Neural cell (in vitro differentiated cells): ENCODE results near the gene MAGEB6B. TPM values are rescaled to one million over a fixed set of nuclear protein-coding genes. Genes with fewer than 3 reads are reported as not detected.

ENCODE experiments used
- H2AFZ ChIP-seq: fragments of 200-600, 300-800 bp; sonication (generic), shearing (Covaris generic); 2 replicates; pipeline ENCODE4 v1.6.0; 2014; ENCODE audit warnings: low read depth, mild to moderate bottlenecking, antibody characterized with exemption, low read length, moderate library complexity
- H3F3A ChIP-seq: fragments of 200-600 bp; shearing (Covaris generic); 2 replicates; pipeline ENCODE4 v1.6.1; 2016; ENCODE audit warnings: mild to moderate bottlenecking, moderate library complexity, mixed read lengths, antibody characterized with exemption, low read length; ENCODE audit not compliant: insufficient read depth, poor library complexity, severe bottlenecking
- H3K27ac ChIP-seq: fragments of 200-600, 300-800 bp; sonication (generic), shearing (Covaris generic); 2 replicates; pipeline ENCODE4 v1.5.1; 2014; ENCODE audit warnings: mild to moderate bottlenecking, low read length, moderate library complexity
- H3K27me3 ChIP-seq: fragments of 300-800, 200-600 bp; sonication (generic), shearing (Covaris generic); 2 replicates; pipeline ENCODE4 v1.6.0; 2014; ENCODE audit warnings: mild to moderate bottlenecking, low read depth, low read length, moderate library complexity; ENCODE audit not compliant: insufficient read depth
- H3K36me3 ChIP-seq: fragments of 300-800, 200-600 bp; sonication (generic), shearing (Covaris generic); 2 replicates; pipeline ENCODE4 v1.5.1; 2014; ENCODE audit warnings: mild to moderate bottlenecking, antibody characterized with exemption, low read length, moderate library complexity; ENCODE audit not compliant: insufficient read depth
- H3K4me2 ChIP-seq: fragments of 300-800, 200-600 bp; sonication (generic), shearing (Covaris generic); 2 replicates; pipeline ENCODE4 v1.6.0; 2014; ENCODE audit warnings: mild to moderate bottlenecking, low read length
- H3K4me3 ChIP-seq: fragments of 300-800, 200-600 bp; sonication (generic), shearing (Covaris generic); 2 replicates; pipeline ENCODE4 v1.5.1; 2014; ENCODE audit warnings: mild to moderate bottlenecking, low read length, moderate library complexity
- H3K79me2 ChIP-seq: fragments of 200-600 bp; shearing (Covaris generic); replicated peaks from 2 replicates; pipeline ENCODE4 v1.6.0; 2014; ENCODE audit warnings: mild to moderate bottlenecking, low read length, moderate library complexity; ENCODE audit not compliant: insufficient read depth
- H3K9ac ChIP-seq: fragments of 300-800, 200-600 bp; sonication (generic), shearing (Covaris generic); 2 replicates; pipeline ENCODE4 v1.6.1; 2016; ENCODE audit warnings: mild to moderate bottlenecking, low read length, mixed read lengths
- H3K9me2 ChIP-seq: fragments of 200-600 bp; shearing (Covaris generic); 2 replicates; pipeline ENCODE4 v1.6.1; 2016; ENCODE audit warnings: mild to moderate bottlenecking, low read length, mixed read lengths; ENCODE audit not compliant: insufficient read depth
- H3K9me3 ChIP-seq: fragments of 200-600, 300-800 bp; sonication (generic), shearing (Covaris generic); 2 replicates; pipeline ENCODE4 v1.6.1; 2016; ENCODE audit warnings: mild to moderate bottlenecking, mixed run types, low read length, moderate library complexity, mixed read lengths
- H4K20me1 ChIP-seq: fragments of 200-600 bp; shearing (Covaris generic); 2 replicates; pipeline ENCODE4 v1.6.1; 2016; ENCODE audit warnings: mild to moderate bottlenecking, mixed run types; ENCODE audit not compliant: insufficient read depth
- EP300 ChIP-seq: fragments of 450-650 bp; conservative IDR thresholded peaks from 2 replicates; pipeline ENCODE4 v1.6.1; 2014; ENCODE audit warnings: antibody characterized with exemption, mild to moderate bottlenecking, moderate library complexity; ENCODE audit not compliant: poor library complexity, severe bottlenecking
- EZH2 ChIP-seq: fragments of 200-600, 300-800 bp; shearing (Covaris generic), sonication (generic); IDR thresholded peaks from 2 replicates; pipeline ENCODE4 v1.6.1; 2014; ENCODE audit warnings: antibody characterized with exemption, low read length, borderline replicate concordance, mild to moderate bottlenecking; ENCODE audit not compliant: insufficient read depth, poor library complexity, severe bottlenecking
- MXI1 ChIP-seq: fragments of 450-650 bp; conservative IDR thresholded peaks from 2 replicates; pipeline ENCODE4 v1.6.1; 2014; ENCODE audit warnings: antibody characterized with exemption, mild to moderate bottlenecking; ENCODE audit not compliant: poor library complexity, severe bottlenecking
- POLR2AphosphoS5 ChIP-seq: IDR thresholded peaks from 2 replicates; pipeline ENCODE4 v1.6.1; 2012
- RAD21 ChIP-seq: fragments of 450-650 bp; conservative IDR thresholded peaks from 2 replicates; pipeline ENCODE4 v1.6.1; 2014; ENCODE audit warnings: antibody characterized with exemption, mild to moderate bottlenecking, moderate library complexity
- SMC3 ChIP-seq: fragments of 450-650 bp; conservative IDR thresholded peaks from 2 replicates; pipeline ENCODE4 v1.6.1; 2014; ENCODE audit warnings: antibody characterized with exemption, mild to moderate bottlenecking, moderate library complexity; ENCODE audit not compliant: poor library complexity
- TAF1 ChIP-seq: IDR thresholded peaks from 2 replicates; pipeline ENCODE4 v1.6.1; 2012; ENCODE audit warnings: low read depth
- polyA plus RNA-seq: library from polyadenylated mRNA; depleted of rRNA; stranded (reverse); fragments of >200 nt; gene quantifications from 2 replicates; pipeline ENCODE4 v1.2.3, GENCODE V29; 2014
- TF ChIP-seq, protein P1 (sequence below): fragments of 450-650 bp; IDR thresholded peaks from 2 replicates; pipeline ENCODE4 v1.5.1; 2014; ENCODE audit warnings: antibody characterized with exemption, mild to moderate bottlenecking, moderate library complexity; ENCODE audit not compliant: poor library complexity, severe bottlenecking
- TF ChIP-seq, protein P2 (sequence below): IDR thresholded peaks from 2 replicates; pipeline ENCODE4 v1.6.1; 2012; ENCODE audit warnings: borderline replicate concordance

The MAGEB6B gene
- polyA plus RNA-seq, 1 donor from 2014 or later = not detected

DNA sequence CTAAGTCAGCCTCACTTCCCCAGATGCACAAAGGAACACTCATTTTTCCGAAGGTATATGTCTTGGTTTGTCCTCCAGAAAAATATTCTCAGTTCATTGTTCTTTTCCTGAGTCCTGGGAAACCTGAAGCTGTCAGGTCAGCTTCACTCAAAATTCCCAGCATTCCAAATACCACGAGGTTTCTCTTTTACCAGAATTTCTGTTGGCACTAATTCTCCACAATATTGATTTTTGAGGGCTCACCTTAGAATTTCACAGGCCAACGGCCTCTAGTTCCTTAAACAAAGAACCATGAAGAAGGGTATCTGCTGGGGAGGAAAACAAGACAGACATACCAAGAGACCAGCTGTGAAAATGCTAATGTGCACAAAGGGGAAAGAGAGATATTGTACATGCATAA lies 47.6 kb downstream of the MAGEB6B start:
- no peak overlapping the region for H3K4me3 ChIP-seq
- no peaks in the 10 kb centered on the region for H3K36me3 ChIP-seq
- H3K27ac ChIP-seq = no peak overlapping the region
- no peaks in the 10 kb centered on the region for H3K27me3 ChIP-seq
- H3K4me2 ChIP-seq = no peak overlapping the region
- H2AFZ ChIP-seq = no peak overlapping the region
- no peaks in the 10 kb centered on the region for H3K79me2 ChIP-seq
- H3K9me2 ChIP-seq = no peaks in the 10 kb centered on the region
- no peaks in the 10 kb centered on the region for H3K9me3 ChIP-seq
- H3F3A ChIP-seq = no peaks in the 10 kb centered on the region
- TF ChIP-seq POLR2AphosphoS5 (no peak), TAF1 (no peak), EZH2 (no peak), SMC3 (no peak), MXI1 (no peak), EP300 (no peak), RAD21 (no peak)
- TF ChIP-seq, protein P1, sequence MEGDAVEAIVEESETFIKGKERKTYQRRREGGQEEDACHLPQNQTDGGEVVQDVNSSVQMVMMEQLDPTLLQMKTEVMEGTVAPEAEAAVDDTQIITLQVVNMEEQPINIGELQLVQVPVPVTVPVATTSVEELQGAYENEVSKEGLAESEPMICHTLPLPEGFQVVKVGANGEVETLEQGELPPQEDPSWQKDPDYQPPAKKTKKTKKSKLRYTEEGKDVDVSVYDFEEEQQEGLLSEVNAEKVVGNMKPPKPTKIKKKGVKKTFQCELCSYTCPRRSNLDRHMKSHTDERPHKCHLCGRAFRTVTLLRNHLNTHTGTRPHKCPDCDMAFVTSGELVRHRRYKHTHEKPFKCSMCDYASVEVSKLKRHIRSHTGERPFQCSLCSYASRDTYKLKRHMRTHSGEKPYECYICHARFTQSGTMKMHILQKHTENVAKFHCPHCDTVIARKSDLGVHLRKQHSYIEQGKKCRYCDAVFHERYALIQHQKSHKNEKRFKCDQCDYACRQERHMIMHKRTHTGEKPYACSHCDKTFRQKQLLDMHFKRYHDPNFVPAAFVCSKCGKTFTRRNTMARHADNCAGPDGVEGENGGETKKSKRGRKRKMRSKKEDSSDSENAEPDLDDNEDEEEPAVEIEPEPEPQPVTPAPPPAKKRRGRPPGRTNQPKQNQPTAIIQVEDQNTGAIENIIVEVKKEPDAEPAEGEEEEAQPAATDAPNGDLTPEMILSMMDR = no peak
- TF ChIP-seq, protein P2, sequence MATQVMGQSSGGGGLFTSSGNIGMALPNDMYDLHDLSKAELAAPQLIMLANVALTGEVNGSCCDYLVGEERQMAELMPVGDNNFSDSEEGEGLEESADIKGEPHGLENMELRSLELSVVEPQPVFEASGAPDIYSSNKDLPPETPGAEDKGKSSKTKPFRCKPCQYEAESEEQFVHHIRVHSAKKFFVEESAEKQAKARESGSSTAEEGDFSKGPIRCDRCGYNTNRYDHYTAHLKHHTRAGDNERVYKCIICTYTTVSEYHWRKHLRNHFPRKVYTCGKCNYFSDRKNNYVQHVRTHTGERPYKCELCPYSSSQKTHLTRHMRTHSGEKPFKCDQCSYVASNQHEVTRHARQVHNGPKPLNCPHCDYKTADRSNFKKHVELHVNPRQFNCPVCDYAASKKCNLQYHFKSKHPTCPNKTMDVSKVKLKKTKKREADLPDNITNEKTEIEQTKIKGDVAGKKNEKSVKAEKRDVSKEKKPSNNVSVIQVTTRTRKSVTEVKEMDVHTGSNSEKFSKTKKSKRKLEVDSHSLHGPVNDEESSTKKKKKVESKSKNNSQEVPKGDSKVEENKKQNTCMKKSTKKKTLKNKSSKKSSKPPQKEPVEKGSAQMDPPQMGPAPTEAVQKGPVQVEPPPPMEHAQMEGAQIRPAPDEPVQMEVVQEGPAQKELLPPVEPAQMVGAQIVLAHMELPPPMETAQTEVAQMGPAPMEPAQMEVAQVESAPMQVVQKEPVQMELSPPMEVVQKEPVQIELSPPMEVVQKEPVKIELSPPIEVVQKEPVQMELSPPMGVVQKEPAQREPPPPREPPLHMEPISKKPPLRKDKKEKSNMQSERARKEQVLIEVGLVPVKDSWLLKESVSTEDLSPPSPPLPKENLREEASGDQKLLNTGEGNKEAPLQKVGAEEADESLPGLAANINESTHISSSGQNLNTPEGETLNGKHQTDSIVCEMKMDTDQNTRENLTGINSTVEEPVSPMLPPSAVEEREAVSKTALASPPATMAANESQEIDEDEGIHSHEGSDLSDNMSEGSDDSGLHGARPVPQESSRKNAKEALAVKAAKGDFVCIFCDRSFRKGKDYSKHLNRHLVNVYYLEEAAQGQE = no peak
- H4K20me1 ChIP-seq = no peaks in the 10 kb centered on the region
- H3K9ac ChIP-seq = no peak overlapping the region

Other genes with a start within 250 kb of the MAGEB6B start
- not detected in 2 replicates for gene MAGEB18, start 22.3 kb upstream of the MAGEB6B start, polyA plus RNA-seq
- gene MAGEB6, start 31.8 kb downstream of the MAGEB6B start, polyA plus RNA-seq = not detected in 2 replicates
- not detected in 2 replicates for gene MAGEB5, start 55.6 kb downstream of the MAGEB6B start, polyA plus RNA-seq